ENCODE measurements around the gene CHCHD2.
"Not testable (repeated sequence)": the region's sequence is repeated elsewhere in the genome, so short reads cannot be mapped to it uniquely, and the experiment has no call there.

CHCHD2 gene

GRCh38 chr7:56081626-56082340, 24.5 kb downstream of the CHCHD2 start:
- DNase-seq = no peak

GRCh38 chr7:56080726-56081435, 25.4 kb downstream of the CHCHD2 start:
- not testable (repeated sequence) for DNase-seq

DNA sequence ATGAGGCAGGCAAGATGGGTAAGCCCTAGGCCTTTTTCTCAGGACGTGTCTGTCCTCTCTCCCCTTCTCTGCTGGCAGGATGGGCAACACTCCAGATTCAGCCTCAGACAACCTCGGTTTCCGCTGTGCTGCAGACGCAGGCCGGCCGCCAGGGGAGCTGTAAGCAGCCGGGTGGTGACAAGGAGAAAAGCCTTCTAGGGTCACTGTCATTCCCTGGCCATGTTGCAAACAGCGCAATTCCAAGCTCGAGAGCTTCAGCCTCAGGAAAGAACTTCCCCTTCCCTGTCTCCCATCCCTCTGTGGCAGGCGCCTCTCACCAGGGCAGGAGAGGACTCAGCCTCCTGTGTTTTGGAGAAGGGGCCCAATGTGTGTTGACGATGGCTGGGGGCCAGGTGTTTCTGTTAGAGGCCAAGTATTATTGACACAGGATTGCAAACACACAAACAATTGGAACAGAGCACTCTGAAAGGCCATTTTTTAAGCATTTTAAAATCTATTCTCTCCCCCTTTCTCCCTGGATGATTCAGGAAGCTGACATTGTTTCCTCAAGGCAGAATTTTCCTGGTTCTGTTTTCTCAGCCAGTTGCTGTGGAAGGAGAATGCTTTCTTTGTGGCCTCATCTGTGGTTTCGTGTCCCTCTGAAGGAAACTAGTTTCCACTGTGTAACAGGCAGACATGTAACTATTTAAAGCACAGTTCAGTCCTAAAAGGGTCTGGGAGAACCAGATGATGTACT, 26.7 kb downstream of the CHCHD2 start:
- no peak for DNase-seq

- no peak for DNase-seq
Measured at GRCh38 chr7:56078196-56078595, 28.1 kb downstream of the CHCHD2 start.

- no peak for DNase-seq
Measured at GRCh38 chr7:56077681-56078080, 28.6 kb downstream of the CHCHD2 start.

DNA sequence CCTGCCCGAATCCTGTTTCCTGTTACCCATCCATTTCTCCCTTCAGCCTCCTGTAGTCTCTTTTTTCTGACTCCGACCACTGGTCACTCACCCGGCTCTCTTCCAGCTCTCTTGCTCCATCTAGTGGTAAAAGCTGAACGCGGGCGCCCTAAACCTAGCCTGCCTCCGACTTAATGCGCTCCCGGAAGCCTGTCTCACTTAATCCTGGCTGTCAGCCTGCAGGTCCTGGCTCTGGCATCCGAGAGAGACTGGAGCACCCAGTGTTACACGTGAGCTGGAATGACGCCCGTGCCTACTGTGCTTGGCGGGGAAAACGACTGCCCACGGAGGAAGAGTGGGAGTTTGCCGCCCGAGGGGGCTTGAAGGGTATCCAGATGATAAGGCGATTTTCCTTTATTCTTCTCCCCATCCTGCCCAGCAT, 31.9 kb downstream of the CHCHD2 start:
- DNase-seq = peak; percentile 79

DNA sequence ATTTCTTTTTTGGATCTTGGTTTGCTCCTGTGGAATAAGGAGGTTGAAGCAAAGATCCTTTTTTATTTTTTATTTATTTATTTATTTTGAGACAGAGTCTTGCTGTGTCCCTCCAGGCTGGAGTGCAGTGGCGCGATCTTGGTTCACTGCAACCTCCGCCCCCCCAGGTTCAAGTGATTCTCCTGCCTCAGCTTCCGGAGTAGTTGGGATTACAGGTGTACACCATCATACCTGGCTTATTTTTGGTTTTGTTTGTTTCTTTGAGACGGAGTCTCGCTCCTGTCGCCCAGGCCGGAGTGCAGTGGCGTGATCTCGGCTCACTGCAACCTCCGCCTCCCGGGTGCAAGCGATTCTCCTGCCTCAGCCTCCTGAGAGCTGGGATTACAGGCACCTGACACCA, 39.9 kb downstream of the CHCHD2 start:
- not testable (repeated sequence) for DNase-seq

- peak; percentile 84 for DNase-seq
Measured at GRCh38 chr7:56063882-56064625, 42.2 kb downstream of the CHCHD2 start, which contains the start of gene SUMF2. Gene SUMF2 (plus strand): TSS chr7:56064286. CDS start chr7:56064312, 26 bp downstream.

DNA sequence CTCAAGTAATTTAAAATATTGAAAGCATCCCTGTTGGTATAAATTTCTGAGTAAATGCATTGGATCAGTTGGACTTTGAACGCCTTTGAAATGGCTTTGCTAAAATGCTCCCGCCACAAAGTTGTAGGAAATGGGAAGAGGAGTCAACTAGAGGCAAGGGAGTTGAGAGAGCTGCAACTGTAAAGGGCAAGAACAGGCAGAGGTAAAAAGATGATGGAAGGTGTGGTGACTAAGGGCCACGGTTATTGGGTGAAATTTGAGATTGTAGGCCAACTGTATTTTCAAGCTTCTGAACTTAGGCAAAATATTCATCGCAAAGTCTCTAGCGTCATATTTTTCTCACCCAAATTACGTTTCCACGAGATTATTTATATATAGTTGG, 42.8 kb downstream of the CHCHD2 start:
- no peak for DNase-seq

- DNase-seq = no peak
Measured at GRCh38 chr7:56062382-56062781, 43.9 kb downstream of the CHCHD2 start.

DNA sequence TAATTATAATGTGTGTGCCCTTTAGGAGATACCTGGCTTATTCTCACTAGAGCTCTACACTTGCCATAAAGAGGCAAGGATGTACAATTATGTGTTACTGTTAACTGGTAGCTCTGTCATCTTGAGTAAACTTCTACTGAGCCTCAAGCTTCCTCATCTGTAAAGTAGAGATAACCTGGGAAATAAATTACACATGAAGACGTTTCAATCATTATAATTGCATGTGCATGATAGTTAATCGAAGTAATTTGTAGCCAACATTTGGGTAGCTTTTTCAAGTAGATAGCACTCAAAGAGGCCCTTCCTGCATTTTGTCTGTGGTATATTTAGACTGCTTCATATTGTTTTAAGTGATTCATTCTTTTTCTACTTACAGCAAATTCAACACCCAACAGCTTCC, 52.3 kb downstream of the CHCHD2 start:
- no peak for DNase-seq

DNA sequence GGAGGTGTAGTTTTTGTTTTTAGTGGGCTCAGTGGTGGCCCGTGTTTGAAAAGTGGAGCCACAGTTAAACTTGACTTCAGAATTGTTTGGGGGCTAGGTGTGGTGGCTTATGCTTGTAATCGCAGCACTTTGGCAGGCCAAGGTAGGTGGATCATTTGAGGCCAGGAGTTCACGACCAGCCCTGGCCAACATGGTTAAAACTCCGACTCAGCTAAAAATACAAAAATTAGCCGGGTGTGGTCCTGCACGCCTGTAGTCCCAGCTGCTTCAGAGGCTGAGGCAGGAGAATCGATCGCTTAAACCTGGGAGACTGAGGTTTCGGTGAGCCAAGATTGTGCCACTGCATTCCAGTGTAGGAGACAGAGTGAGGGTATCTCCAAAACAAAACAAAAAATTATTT, 52.9 kb downstream of the CHCHD2 start:
- no peak for DNase-seq
